Stimulated activated naive CD4-positive, alpha-beta T cell treated with Interleukin-2 at 50 U/mL for 16 hours (primary cell): ENCODE measurements around the gene UBE3B.

Source experiments
- DNase-seq: peaks from one replicate; lab custom pipeline; 2025; lab: John Stamatoyannopoulos, UW

The UBE3B gene

GRCh38 chr12:109448707-109449390, 28.6 kb upstream of the UBE3B start:
- DNase-seq = no peak

DNA sequence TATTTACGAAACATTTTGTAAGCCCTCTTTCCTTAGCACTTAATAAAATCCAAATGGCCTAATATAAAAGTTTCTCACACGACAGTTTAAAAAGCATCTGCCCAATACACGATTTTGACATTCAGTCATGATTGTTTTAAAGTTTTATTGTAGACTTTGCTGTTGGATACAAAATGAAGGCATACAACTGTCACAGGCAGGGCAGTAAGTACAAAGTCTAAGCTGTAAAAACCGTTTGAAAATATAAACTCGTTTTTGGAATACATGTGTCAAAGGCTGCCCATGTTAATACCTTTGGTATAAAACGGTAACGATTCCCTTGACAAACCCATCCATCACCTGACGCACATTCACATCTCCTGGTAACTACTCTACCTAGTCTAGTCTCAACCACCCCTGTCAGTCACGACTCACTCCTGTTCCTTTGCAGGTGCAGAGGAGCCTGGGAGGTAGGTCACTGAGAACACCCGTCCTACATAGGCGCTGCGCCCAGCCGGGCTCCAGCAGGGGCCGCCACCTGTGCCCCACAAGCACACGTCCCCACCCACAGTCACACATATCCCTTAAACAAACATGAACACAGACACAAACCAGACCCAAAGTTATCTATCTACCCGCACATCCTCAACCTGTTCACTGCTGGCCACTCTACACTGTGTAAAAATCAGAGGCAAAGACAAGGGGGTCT, 27.4 kb upstream of the UBE3B start:
- no peak for DNase-seq

- no peak for DNase-seq
These were observed 26.5 kb upstream of the UBE3B start for GRCh38 chr12:109450980-109451379.

- no peak for DNase-seq
These were observed 26.0 kb upstream of the UBE3B start for GRCh38 chr12:109451400-109451799.

DNA sequence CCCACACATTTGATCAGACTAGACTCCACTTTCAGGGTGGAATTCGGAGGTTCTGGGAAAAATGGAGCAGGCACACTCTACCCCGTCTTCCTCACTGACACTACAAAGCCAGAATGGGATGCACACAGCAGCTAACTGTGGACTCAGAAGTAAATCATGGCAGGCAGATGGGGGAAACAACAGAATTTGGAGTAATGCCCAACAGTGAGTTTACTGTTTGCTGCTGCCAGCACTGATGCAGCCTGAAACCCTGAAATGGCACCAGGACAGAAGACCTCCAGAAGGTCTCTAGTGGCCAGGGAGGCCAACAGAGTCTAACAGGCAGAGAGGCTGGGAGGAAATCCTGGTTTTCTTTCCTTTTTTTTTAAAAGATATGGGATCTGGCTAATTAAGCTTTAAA, 24.9 kb upstream of the UBE3B start:
- no peak for DNase-seq

DNA sequence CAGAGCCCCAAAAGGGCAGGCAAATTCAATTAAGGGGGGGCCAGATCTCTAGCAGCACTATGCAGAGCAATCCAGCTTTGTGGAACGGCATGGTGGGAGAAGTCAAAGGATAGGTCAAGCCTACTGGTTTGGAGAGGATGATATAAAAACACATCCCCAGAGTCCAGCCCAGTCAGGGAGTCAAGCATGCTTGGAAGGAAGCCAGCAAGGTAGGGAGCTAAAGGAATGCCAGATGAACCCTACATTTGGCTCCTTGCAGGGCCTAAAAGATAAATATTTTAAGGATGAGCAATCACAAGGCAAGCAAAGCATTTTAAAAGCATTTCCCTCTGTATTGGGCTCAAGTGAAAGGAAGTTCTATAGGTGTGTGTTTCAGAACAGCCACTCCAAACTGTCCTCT, 21.7 kb upstream of the UBE3B start:
- no peak for DNase-seq

- no peak for DNase-seq
These were observed 19.3 kb upstream of the UBE3B start for GRCh38 chr12:109458086-109458485.

- no peak for DNase-seq
These were observed 18.6 kb upstream of the UBE3B start for GRCh38 chr12:109458771-109459208.

DNA sequence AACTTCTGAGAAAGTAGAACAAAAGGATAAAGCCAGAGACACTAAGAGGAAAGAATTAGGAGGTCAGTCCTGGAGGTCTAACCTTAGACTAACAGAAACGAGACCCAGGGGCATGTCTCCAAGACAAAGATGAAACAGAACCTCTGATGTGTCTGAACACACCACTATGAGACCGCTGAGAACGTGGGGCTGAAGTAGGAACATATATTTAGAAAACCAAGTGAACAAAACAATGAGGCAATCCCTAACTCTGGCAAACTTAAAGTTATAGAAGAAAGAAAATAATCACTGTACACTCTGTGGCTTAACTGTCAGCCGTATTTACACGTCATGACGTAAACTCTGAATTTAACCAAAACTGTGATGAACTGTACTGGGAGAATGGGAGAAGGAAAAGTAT, 18.2 kb upstream of the UBE3B start:
- no peak for DNase-seq

- DNase-seq = no peak
These were observed 16.9 kb upstream of the UBE3B start for GRCh38 chr12:109460538-109460937.

GRCh38 chr12:109461049-109461845, 16.2 kb upstream of the UBE3B start:
- no peak for DNase-seq

GRCh38 chr12:109461846-109462756, 15.3 kb upstream of the UBE3B start:
- DNase-seq = no peak

DNA sequence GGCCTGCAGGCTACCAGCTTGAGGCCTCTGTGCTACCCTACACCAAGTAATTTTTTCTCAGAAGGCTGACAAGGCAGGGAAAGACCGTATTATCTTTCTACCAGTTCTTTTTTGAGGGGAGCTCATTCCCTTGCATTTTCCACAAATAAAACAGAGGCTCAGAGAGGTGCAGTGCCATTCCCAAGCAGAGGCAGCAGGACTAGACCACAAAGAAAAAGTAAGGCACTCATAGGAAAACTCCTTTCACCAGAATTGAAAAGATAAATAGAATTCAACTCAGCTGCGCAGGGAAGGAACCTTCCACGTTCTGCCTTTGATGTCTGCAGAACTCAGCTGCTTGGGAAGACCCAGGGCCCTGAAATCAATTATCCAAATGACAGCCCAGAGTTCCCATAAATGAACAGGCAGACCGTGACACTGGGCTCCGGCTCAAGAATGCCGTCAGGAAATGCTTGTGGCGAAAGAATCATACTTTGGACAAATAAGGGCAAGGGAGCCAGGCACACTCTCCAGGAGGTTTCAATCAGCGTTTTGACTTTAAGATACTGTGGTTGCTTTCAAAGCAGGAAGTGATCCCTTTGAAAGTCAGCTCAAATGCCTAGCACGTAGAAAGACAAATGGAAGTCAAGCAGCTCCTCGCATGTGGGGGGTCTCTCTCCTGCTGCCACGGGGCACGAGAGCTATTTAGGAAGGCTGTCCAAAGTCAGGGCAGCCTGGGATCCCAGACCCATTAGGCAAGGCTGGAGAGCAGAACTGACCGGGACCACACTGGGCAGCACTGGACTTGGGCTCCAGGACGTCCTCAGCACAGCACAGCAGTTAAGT, 14.4 kb upstream of the UBE3B start:
- no peak for DNase-seq

- no peak for DNase-seq
These were observed 13.7 kb upstream of the UBE3B start for GRCh38 chr12:109463756-109464155.

- DNase-seq = no peak
These were observed 12.6 kb upstream of the UBE3B start for GRCh38 chr12:109464642-109465351.

DNA sequence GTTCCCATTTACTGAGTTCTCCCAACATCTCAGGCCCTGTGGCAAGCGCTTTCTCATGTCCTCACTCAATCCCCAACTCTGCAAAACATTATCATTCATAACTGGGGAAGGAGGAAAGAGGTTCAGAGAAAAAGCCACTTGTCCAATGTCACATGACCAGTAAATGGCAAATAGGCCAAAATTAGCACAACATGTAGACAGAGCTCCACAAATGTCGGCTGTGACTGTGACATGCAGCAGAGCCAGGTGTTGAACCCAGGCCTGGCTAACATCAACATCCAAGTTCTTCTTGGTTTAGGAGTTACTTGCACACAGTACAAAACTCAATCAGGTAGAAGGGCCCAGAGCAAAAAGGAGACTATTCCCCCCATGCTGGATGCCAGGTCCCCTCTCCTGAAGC, 11.1 kb upstream of the UBE3B start:
- DNase-seq = no peak

DNA sequence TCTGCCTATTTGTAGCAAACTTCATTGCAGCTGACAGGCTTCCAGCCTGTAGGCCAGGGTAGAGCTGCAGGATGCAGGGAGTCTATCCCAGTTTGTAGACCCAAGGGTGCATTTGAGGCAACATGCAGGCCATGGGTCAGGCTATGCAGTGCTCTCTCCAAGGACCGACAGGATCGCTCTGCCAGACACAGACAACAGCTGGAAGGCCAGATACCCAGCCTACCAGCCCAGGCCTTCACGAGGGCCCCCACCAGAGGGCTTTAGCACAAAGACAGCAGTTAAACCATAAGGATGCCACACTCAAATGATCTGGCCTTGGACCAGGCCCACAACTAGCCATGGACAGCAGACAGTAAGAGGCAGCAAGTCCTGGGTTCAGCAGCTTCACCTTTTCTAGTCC, 10.6 kb upstream of the UBE3B start:
- no peak for DNase-seq

- DNase-seq = no peak
These were observed 9.3 kb upstream of the UBE3B start for GRCh38 chr12:109467978-109468676.

DNA sequence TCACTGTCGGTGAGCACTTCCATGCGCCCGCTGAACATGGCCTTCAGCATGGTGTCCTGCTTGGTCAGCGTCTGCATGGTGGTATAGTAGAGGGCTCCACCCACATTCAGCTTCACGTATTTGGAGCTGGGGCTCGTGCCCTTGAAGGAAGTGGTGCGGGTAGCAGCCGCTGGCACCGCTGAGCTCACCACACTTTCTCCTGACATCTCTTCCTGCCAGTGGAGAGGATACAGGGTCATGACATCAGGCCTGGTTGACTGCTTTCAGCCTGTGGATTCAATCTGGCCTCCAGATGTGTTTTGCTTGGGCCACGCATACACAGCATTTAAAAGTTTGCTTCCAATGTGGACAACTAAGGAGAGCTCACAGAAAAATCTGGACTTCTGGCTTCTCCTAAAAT, 7.9 kb upstream of the UBE3B start:
- DNase-seq = no peak

DNA sequence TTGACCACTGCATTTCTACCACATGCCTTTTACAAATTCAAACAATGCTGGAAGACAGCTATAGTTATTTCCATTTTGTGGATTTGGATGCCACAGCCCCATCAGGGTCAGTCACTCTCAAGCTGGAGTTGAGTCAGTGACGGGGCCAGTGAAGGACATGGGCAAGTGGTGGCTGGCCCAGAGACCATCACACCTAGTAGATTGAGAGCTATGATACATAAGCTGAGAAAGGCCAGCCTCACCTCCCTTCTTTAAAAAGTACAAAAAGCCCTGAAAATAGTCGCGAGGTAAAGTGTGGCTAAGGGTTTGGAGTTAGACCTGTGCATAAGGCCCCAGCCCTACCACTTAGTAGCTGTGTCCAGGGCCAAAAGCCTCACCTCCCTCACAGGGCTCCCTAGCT, 4.4 kb upstream of the UBE3B start:
- DNase-seq = no peak
